A673 (cell line): ENCODE data around the gene SIAH3. TPM values are rescaled to one million over a fixed set of nuclear protein-coding genes. Genes with fewer than 3 reads are reported as not detected.
A peak's percentile ranks its signal among the peaks of the same experiment; 100 is the strongest.

Source experiments
- BruUV-seq: library from RNA; stranded (reverse); fragments of 400-500 nt; replicated peaks from 2 replicates; lab custom pipeline; 2021; lab: Mats Ljungman, UMichigan
- CTCF ChIA-PET: fragments of 300-600 bp; sonication (Branson Sonifier 250); formaldehyde crosslinking; loops from one replicate; lab custom pipeline; 2022; ENCODE audit warnings: antibody characterized with exemption; lab: Charles Lee
- POLR2A ChIA-PET: fragments of 300-600 bp; sonication (Branson Sonifier 250); formaldehyde crosslinking; loops from one replicate; lab custom pipeline; 2022; ENCODE audit warnings: antibody characterized with exemption; ENCODE audit not compliant: low non-redundant PET; lab: Charles Lee
- DNase-seq: peaks from one replicate; pipeline ENCODE4 v3.0.0-alpha.2; 2015; ENCODE audit warnings: low spot score
- H3K27ac ChIP-seq: fragments of 200-600 bp; sonication (generic); 2 replicates; pipeline ENCODE4 v1.5.1; 2016; ENCODE audit warnings: mixed run types, low read depth, mild to moderate bottlenecking, mixed read lengths, antibody characterized with exemption, low read length; ENCODE audit not compliant: poor library complexity, severe bottlenecking
- H3K27me3 ChIP-seq: fragments of 200-600 bp; sonication (generic); replicated peaks from 2 replicates; pipeline ENCODE4 v1.6.1; 2017; ENCODE audit warnings: mixed run types, low read depth, mild to moderate bottlenecking, mixed read lengths, antibody characterized with exemption, low read length; ENCODE audit not compliant: insufficient read depth, poor library complexity
- H3K36me3 ChIP-seq: fragments of 200-600 bp; sonication (generic); 2 replicates; pipeline ENCODE4 v1.6.1; 2016; ENCODE audit warnings: mixed run types, mild to moderate bottlenecking, mixed read lengths, antibody characterized with exemption, low read length; ENCODE audit not compliant: insufficient read depth, poor library complexity, severe bottlenecking
- H3K4me1 ChIP-seq: fragments of 200-600 bp; sonication (generic); 2 replicates; pipeline ENCODE4 v1.6.1; 2017; ENCODE audit warnings: mixed run types, mild to moderate bottlenecking, mixed read lengths, antibody characterized with exemption, low read length; ENCODE audit not compliant: insufficient read depth, poor library complexity, severe bottlenecking
- H3K4me3 ChIP-seq: fragments of 200-600 bp; sonication (generic); 2 replicates; pipeline ENCODE4 v1.5.1; 2016; ENCODE audit warnings: low read depth, mixed run types, mild to moderate bottlenecking, mixed read lengths, low read length; ENCODE audit not compliant: poor library complexity, severe bottlenecking
- H3K9me3 ChIP-seq: fragments of 200-600 bp; sonication (generic); 2 replicates; pipeline ENCODE4 v1.6.1; 2016; ENCODE audit warnings: mixed run types, low read depth, mild to moderate bottlenecking, mixed read lengths, antibody characterized with exemption, low read length; ENCODE audit not compliant: poor library complexity, severe bottlenecking
- CTCF ChIP-seq: fragments of 300-800, 200-600 bp; sonication (generic); conservative IDR thresholded peaks from 2 replicates; pipeline ENCODE4 v1.5.1; 2017; ENCODE audit warnings: low read depth, mild to moderate bottlenecking, antibody characterized with exemption, low read length, moderate library complexity, mixed read lengths
- EZH2 ChIP-seq: fragments of 200-600 bp; sonication (generic); IDR thresholded peaks from 2 replicates; pipeline ENCODE4 v1.6.1; 2017; ENCODE audit warnings: borderline replicate concordance, low read depth, mild to moderate bottlenecking, mixed read lengths, antibody characterized with exemption, low read length; ENCODE audit not compliant: poor library complexity, severe bottlenecking
- intact Hi-C: fragments of 100-400 bp; cut with micrococcal nuclease; formaldehyde crosslinking; loops from one replicate; pipeline ENCODE4 v1.10.0; 2022; ENCODE audit not compliant: unreplicated experiment
- total RNA-seq: library from RNA; stranded (reverse); gene quantifications from 2 replicates; pipeline ENCODE4 v1.2.3, GENCODE V29; 2021

SIAH3 gene
- total RNA-seq, 1 experiment from 2014 or later: 4.6 TPM

GRCh38 chr13:45742985-45743384, 108.6 kb downstream of the SIAH3 start:
- Histone ChIP-seq H3K27ac (no peak overlapping the region), H3K36me3 (no peaks in the 10 kb centered on the region), H3K4me3 (no peak overlapping the region), H3K4me1 (peaks cover 3% of the 10 kb centered on the region), H3K27me3 (no peaks in the 10 kb centered on the region), H3K9me3 (no peaks in the 10 kb centered on the region)
- CTCF ChIA-PET: no interaction called here
- no TSS peak for BruUV-seq
- DNase-seq: no peak
- TF ChIP-seq EZH2 (no peak), CTCF (no peak)
- intact Hi-C loops: no loop called here
- POLR2A ChIA-PET: no interaction called here

- CTCF ChIA-PET: no interaction called here
- POLR2A ChIA-PET: no interaction called here
Observed at GRCh38 chr13:45737571-45738017, 114.0 kb downstream of the SIAH3 start.

GRCh38 chr13:45733361-45733760, 118.2 kb downstream of the SIAH3 start:
- BruUV-seq: no TSS peak
- H3K4me3 ChIP-seq: no peak overlapping the region
- H3K9me3 ChIP-seq: no peaks in the 10 kb centered on the region
- TF ChIP-seq EZH2 (no peak), CTCF (no peak)
- H3K36me3 ChIP-seq: no peaks in the 10 kb centered on the region
- no peaks in the 10 kb centered on the region for H3K27me3 ChIP-seq
- H3K27ac ChIP-seq: no peak overlapping the region
- no peak for DNase-seq
- H3K4me1 ChIP-seq: no peaks in the 10 kb centered on the region
- POLR2A ChIA-PET: no interaction called here
- CTCF ChIA-PET: no interaction called here
- intact Hi-C loops: no loop called here

More at GRCh38 chr13:45737571-45738017, 114.0 kb downstream of the SIAH3 start:
- Histone ChIP-seq H3K36me3 (no peaks in the 10 kb centered on the region), H3K4me3 (no peak overlapping the region), H3K9me3 (no peaks in the 10 kb centered on the region), H3K27ac (no peak overlapping the region), H3K27me3 (no peaks in the 10 kb centered on the region), H3K4me1 (no peaks in the 10 kb centered on the region)
- BruUV-seq: no TSS peak
- intact Hi-C loops: no loop called here
- TF ChIP-seq CTCF (peak; percentile 40), EZH2 (no peak)
- peak; percentile 25 for DNase-seq
